SK-N-SH (cell line): ENCODE results near the gene DEPDC4. TPM values are rescaled to one million over a fixed set of nuclear protein-coding genes. Genes with fewer than 3 reads are reported as not detected.
"Not testable (repeated sequence)": the region's sequence is repeated elsewhere in the genome, so short reads cannot be mapped to it uniquely, and the experiment has no call there.

Experiments
- CTCF ChIA-PET: fragments of 300-600, 350-600 bp; formaldehyde crosslinking; extraction: SDS; loops from one replicate; lab custom pipeline; 2021; lab: Yijun Ruan, JAX
- POLR2A ChIA-PET: fragments of 350-600 bp; sonication (Branson Sonifier 250); formaldehyde crosslinking; extraction: SDS; loops from one replicate; lab custom pipeline; 2020; ENCODE audit warnings: antibody characterized with exemption, inconsistent platforms; lab: Yijun Ruan, JAX
- DNase-seq: peaks from one replicate; pipeline ENCODE4 v3.0.0; 2012
- H2AFZ ChIP-seq: fragments of 200-600 bp; sonication (generic); 2 replicates; pipeline ENCODE4 v1.8.1; 2016; ENCODE audit warnings: antibody characterized with exemption, mild to moderate bottlenecking, low read depth
- H3F3A ChIP-seq: fragments of 200-600 bp; sonication (generic); replicated peaks from 2 replicates; pipeline ENCODE3; 2016; ENCODE audit warnings: antibody characterized with exemption, mild to moderate bottlenecking; ENCODE audit not compliant: insufficient read depth
- H3K27ac ChIP-seq, 2 experiments: fragments of 200-500 bp in 1 of 2; fragments of 200-600 bp in 1 of 2; sonication (Bioruptor generic) in 1 of 2; sonication (generic), shearing (Covaris generic) in 1 of 2; 2 replicates each; pipeline versions ENCODE4 v1.5.1 to v1.6.1; 2014 to 2016; ENCODE audit warnings: low read depth in 2 of 2, inconsistent platforms in 1 of 2, low read length in 1 of 2, mild to moderate bottlenecking in 1 of 2, mixed read lengths in 1 of 2
- H3K27me3 ChIP-seq: fragments of 200-600 bp; sonication (generic), shearing (Covaris generic); 2 replicates; pipeline ENCODE4 v1.6.1; 2016; ENCODE audit warnings: mixed run types; ENCODE audit not compliant: insufficient read depth
- H3K36me3 ChIP-seq, 2 experiments: fragments of 200-500 bp in 1 of 2; fragments of 200-600 bp in 1 of 2; sonication (Bioruptor generic) in 1 of 2; sonication (generic) in 1 of 2; replicated peaks in 1 of 2; 2 replicates each; pipeline versions ENCODE3 to v1.5.1; 2014 to 2016; ENCODE audit warnings: low read length in 1 of 2, mild to moderate bottlenecking in 1 of 2; ENCODE audit not compliant: insufficient read depth in 2 of 2, control insufficient read depth in 1 of 2
- H3K4me1 ChIP-seq, 2 experiments: fragments of 200-500 bp in 1 of 2; fragments of 200-600 bp in 1 of 2; sonication (Bioruptor generic) in 1 of 2; sonication (generic), shearing (Covaris generic) in 1 of 2; 2 replicates each; pipeline versions ENCODE4 v1.5.1 to v1.6.1; 2014 to 2016; ENCODE audit warnings: low read depth in 1 of 2, low read length in 1 of 2, mixed run types in 1 of 2; ENCODE audit not compliant: insufficient read depth in 2 of 2, control insufficient read depth in 1 of 2
- H3K4me2 ChIP-seq: fragments of 200-600 bp; sonication (generic), shearing (Covaris generic); 2 replicates; pipeline ENCODE4 v1.6.1; 2017; ENCODE audit warnings: mixed run types
- H3K4me3 ChIP-seq, 2 experiments: fragments of 200-500 bp in 1 of 2; fragments of 200-600 bp in 1 of 2; sonication (Bioruptor generic) in 1 of 2; sonication (generic), shearing (Covaris generic) in 1 of 2; 2 replicates each; pipeline versions ENCODE4 v1.5.1 to v1.8.1; 2014 to 2016; ENCODE audit warnings: low read depth in 2 of 2, inconsistent platforms in 1 of 2, low read length in 1 of 2, mild to moderate bottlenecking in 1 of 2, mixed read lengths in 1 of 2, moderate library complexity in 1 of 2
- H3K79me2 ChIP-seq: fragments of 200-600 bp; sonication (generic); 2 replicates; pipeline ENCODE4 v1.8.1; 2017; ENCODE audit warnings: mild to moderate bottlenecking; ENCODE audit not compliant: insufficient read depth
- H3K9ac ChIP-seq: fragments of 200-600 bp; sonication (generic); 2 replicates; pipeline ENCODE4 v1.6.1; 2017; ENCODE audit warnings: mixed run types
- H3K9me2 ChIP-seq: fragments of 200-600 bp; sonication (generic); 2 replicates; pipeline ENCODE4 v1.6.1; 2017; ENCODE audit warnings: mixed run types
- H3K9me3 ChIP-seq: fragments of 200-600 bp; sonication (generic); 2 replicates; pipeline ENCODE4 v1.6.1; 2017; ENCODE audit warnings: mixed run types, mild to moderate bottlenecking, moderate library complexity
- H4K20me1 ChIP-seq: fragments of 200-600 bp; sonication (generic); 2 replicates; pipeline ENCODE4 v1.6.1; 2017; ENCODE audit warnings: mild to moderate bottlenecking, mixed run types; ENCODE audit not compliant: insufficient read depth
- ELF1 ChIP-seq: IDR thresholded peaks from 2 replicates; pipeline ENCODE4 v1.4.0; 2012
- EP300 ChIP-seq, 2 experiments: IDR thresholded peaks; 2 replicates each; pipeline versions ENCODE4 v1.4.0 to v1.6.1; 2012; ENCODE audit warnings: borderline replicate concordance in 1 of 2, low read depth in 1 of 2, low read length in 1 of 2
- EZH2phosphoT487 ChIP-seq: fragments of 200-600 bp; sonication (generic); IDR thresholded peaks from 2 replicates; pipeline ENCODE4 v1.6.1; 2017; ENCODE audit warnings: low read depth, mixed run types, mild to moderate bottlenecking, antibody characterized with exemption, moderate library complexity, borderline replicate concordance
- FOXM1 ChIP-seq: IDR thresholded peaks from 2 replicates; pipeline ENCODE4 v1.4.0; 2012; ENCODE audit warnings: low read depth, mild to moderate bottlenecking
- GABPA ChIP-seq: IDR thresholded peaks from 2 replicates; pipeline ENCODE4 v1.4.0; 2012; ENCODE audit warnings: low read depth, mild to moderate bottlenecking
- IRF3 ChIP-seq: fragments of 150-350 bp; IDR thresholded peaks from 2 replicates; pipeline ENCODE4 v1.6.1; 2016; ENCODE audit warnings: mild to moderate bottlenecking, low read depth, low read length
- MAX ChIP-seq: IDR thresholded peaks from 2 replicates; pipeline ENCODE4 v1.4.0; 2012; ENCODE audit warnings: low read depth
- MEF2A ChIP-seq: IDR thresholded peaks from 2 replicates; pipeline ENCODE4 v1.4.0; 2012; ENCODE audit warnings: low read depth, borderline replicate concordance
- NFIC ChIP-seq: IDR thresholded peaks from 2 replicates; pipeline ENCODE4 v1.4.0; 2012; ENCODE audit warnings: borderline replicate concordance
- POLR2AphosphoS5 ChIP-seq: IDR thresholded peaks from 2 replicates; pipeline ENCODE4 v1.6.1; 2012; ENCODE audit warnings: low read depth, low read length
- REST ChIP-seq: IDR thresholded peaks from 2 replicates; pipeline ENCODE4 v1.6.1; 2012; ENCODE audit warnings: mild to moderate bottlenecking, low read depth, low read length, moderate library complexity
- RXRA ChIP-seq: IDR thresholded peaks from 2 replicates; pipeline ENCODE4 v1.4.0; 2012; ENCODE audit warnings: low read depth, mild to moderate bottlenecking, borderline replicate concordance
- SMC3 ChIP-seq: IDR thresholded peaks from 2 replicates; pipeline ENCODE4 v1.6.1; 2012; ENCODE audit warnings: low read depth, low read length, improper control_type of control experiment
- TEAD4 ChIP-seq: IDR thresholded peaks from 2 replicates; pipeline ENCODE4 v1.4.0; 2012; ENCODE audit warnings: mild to moderate bottlenecking, borderline replicate concordance; ENCODE audit not compliant: insufficient read depth
- YY1 ChIP-seq: IDR thresholded peaks from 2 replicates; pipeline ENCODE4 v1.4.0; 2012; ENCODE audit warnings: low read depth, mild to moderate bottlenecking
- WGBS: methylation state at CpG from one replicate; pipeline ENCODE4 v1.1.6; 2017; ENCODE audit warnings: low lambda C conversion rate; 5-methylcytosine and 5-hydroxymethylcytosine counted together
- polyA plus RNA-seq, 3 experiments: library from polyadenylated mRNA; depleted of rRNA; stranded (reverse); fragments of >200 nt; gene quantifications; 2 replicates each; pipeline ENCODE4 v1.2.3, GENCODE V29; 2012

The DEPDC4 gene
- polyA plus RNA-seq, 1 of the 3 experiments (the other 2 are of a cell fraction) = 0.76 TPM

- CTCF ChIA-PET = not testable (repeated sequence)
- WGBS = 94% methylated on average over 6 of the region's 7 CpGs
Observed at GRCh38 chr12:100304334-100304733, 37.5 kb upstream of the DEPDC4 start.

GRCh38 chr12:100303831-100304230 is 37.0 kb upstream of the DEPDC4 start:
- Histone ChIP-seq H3K4me1 (no peaks in the 10 kb centered on the region), H3K9me3 (no peaks in the 10 kb centered on the region), H3K36me3 (peaks cover 12 to 76% of the 10 kb centered on the region in 2 experiments), H3K4me3 (no peak overlapping the region; a peak in 1 of 4 replicates), H3K9me2 (no peaks in the 10 kb centered on the region), H3K27ac (no peak overlapping the region), H3F3A (no peaks in the 10 kb centered on the region), H2AFZ (no peak overlapping the region), H3K27me3 (no peaks in the 10 kb centered on the region), H3K79me2 (peaks cover 23% of the 10 kb centered on the region; the same call in 1 of the 2 replicates), H4K20me1 (no peaks in the 10 kb centered on the region), H3K4me2 (no peak overlapping the region), H3K9ac (no peak overlapping the region)
- 88% methylated on average over 4 of the region's 4 CpGs for WGBS
- POLR2A ChIA-PET = no interaction called here
- CTCF ChIA-PET = no interaction called here
- no peak for DNase-seq
- TF ChIP-seq RXRA = no peak
- TF ChIP-seq MAX = no peak
- no peak for TF ChIP-seq EP300 (IDR thresholded peaks at IDR 0.05; ENCODE audit: borderline replicate concordance in 1 of 2, low read depth in 1 of 2, low read length in 1 of 2)
- TF ChIP-seq MEF2A = no peak
- no peak for TF ChIP-seq ELF1
- TF ChIP-seq POLR2AphosphoS5 = no peak
- TF ChIP-seq SMC3 = no peak
- TF ChIP-seq FOXM1 = no peak
- TF ChIP-seq NFIC = no peak
- no peak for TF ChIP-seq TEAD4
- TF ChIP-seq YY1 = no peak
- TF ChIP-seq GABPA = no peak
- TF ChIP-seq REST = no peak
- no peak for TF ChIP-seq IRF3
- TF ChIP-seq EZH2phosphoT487 = no peak

More at GRCh38 chr12:100304334-100304733, 37.5 kb upstream of the DEPDC4 start:
- POLR2A ChIA-PET, DNase-seq, H3K9me2 ChIP-seq, H3K4me1 ChIP-seq, H3K9me3 ChIP-seq, H3K27me3 ChIP-seq, H3K4me2 ChIP-seq, H3K4me3 ChIP-seq, H3F3A ChIP-seq, H3K9ac ChIP-seq, H4K20me1 ChIP-seq, H2AFZ ChIP-seq, H3K27ac ChIP-seq: not testable (repeated sequence)
- Histone ChIP-seq H3K36me3 (peaks cover 12 to 72% of the 10 kb centered on the region in 2 experiments), H3K79me2 (peaks cover 20% of the 10 kb centered on the region; the same call in 1 of the 2 replicates)
